HG03103 (cell line): Measurements from ENCODE around the gene CLCNKA.
"Not testable (repeated sequence)": the region's sequence is repeated elsewhere in the genome, so short reads cannot be mapped to it uniquely, and the experiment has no call there.

ENCODE experiments used
- ATAC-seq: cut with Tn5 transposase; IDR thresholded peaks from one replicate; pipeline ENCODE4 v1.9.1; 2021; ENCODE audit warnings: low read depth; ENCODE audit not compliant: unreplicated experiment

CLCNKA gene

DNA sequence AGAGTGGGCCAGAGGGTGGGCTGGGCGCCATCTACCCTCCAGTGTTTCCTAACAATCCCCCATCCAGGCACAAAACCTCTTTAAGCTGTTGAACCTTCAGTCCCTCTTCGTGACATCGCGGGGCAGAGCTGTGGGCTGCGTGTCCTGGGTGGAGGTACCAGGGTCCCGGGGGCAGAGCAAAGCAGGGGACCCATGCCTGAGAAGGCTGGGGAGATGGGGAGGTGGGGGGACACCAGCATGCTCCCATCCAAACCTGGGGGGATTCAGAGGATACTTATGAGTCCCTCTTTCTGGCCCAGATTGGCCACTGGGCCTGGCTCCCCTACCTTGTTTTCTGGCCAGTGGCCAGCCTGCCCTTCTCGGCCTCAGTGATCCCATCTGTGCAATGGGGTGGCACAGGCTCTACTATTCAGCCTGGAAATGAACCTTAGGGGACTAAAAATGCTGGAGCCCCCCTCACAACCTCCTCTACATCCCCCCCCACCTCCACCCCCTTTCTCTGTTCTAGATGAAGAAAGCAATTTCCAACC lies 11.3 kb downstream of the CLCNKA start:
- ATAC-seq: not testable (repeated sequence)

DNA sequence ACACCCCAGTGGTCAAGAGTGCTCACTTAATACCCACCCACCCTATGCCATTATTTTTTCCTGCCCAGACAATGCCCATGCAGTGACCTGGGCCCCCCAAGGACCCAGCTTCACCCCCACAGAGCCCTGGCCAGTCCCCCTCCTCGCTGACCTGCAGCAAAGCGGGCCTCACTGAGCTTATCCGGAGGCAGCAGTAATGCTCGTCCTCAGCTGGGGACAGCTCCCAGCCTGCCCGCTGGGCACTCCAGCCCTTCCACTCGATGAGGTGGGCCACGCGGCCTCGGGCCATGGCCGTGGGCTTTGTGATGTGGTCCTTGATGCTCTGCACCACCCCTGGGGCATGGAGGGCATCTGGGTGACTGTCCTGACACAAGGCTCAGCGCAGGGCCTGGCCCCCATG lies 14.6 kb downstream of the CLCNKA start:
- not testable (repeated sequence) for ATAC-seq

DNA sequence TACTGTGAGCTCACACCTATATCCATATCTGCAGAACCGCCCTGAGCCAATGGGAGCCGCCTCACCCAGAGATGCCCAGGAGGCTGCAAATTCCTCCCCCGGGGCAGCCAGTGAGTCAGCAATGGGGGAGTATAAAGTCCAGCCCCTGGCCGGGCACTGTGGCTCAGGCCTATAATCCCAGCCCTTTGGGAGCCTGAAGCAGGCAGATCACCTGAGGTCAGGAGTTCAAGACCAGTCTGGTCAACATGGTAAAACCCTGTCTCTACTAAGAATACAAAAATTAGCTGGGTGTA lies 16.7 kb downstream of the CLCNKA start:
- no peak for ATAC-seq

DNA sequence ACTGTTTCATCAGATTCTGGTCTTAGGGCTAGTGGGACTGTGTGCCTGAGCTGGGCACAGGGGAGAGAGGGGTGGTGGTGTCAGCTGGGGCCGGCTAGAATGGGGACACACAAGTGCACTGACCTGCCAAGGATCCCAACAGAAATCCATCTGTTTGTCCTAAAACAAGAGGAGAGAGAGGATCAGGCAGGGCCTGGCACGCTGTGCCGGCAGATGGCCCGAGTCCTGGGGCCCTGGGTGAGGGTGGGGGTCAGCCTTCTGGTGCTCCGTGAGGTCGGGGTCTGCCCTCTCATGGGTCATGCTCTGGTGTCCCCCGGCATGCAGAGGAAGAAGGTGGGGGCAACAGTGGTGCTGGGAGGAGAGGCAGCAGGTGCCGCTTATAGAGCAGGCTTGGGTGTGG lies 18.0 kb downstream of the CLCNKA start:
- not testable (repeated sequence) for ATAC-seq

DNA sequence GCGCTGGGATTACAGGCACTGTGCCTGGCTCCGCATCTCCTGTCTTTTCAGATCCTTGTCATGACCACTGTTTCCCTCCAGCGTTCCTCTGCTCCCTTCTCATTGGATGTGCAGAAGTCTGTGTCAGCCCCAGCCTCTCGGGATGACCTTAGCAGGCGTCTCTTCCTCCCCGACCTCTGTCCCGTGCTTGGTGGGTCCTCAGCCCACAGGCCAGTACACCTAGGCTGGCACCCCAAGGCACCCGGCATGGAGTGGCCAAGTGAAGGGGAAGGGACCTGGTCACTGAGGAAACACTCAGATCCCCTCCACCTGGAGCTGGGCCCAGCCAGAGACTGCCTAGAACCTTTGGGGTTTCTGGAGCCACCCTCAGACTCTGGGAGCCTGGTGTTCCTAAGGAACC lies 19.4 kb downstream of the CLCNKA start:
- ATAC-seq: no peak

DNA sequence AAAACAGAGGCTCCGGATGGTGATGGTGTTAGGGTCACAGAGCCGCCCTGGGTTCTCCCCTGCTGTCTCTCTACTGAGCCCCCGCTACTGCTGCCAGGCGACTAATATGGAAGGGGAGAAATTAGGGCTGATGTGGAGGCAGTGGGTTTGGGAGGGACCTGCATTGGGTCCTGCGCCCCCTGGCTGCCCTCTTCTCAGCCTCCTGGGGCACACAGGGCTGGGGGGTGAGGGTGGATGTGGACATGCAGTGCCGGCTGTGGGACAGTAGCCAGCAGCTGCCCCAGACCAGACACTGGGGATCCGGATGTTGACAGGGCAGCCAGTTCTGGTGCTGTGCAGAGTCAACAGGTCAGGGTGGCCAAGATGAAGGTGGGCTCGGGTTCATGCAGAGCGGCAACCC lies 20.3 kb downstream of the CLCNKA start:
- no peak for ATAC-seq

DNA sequence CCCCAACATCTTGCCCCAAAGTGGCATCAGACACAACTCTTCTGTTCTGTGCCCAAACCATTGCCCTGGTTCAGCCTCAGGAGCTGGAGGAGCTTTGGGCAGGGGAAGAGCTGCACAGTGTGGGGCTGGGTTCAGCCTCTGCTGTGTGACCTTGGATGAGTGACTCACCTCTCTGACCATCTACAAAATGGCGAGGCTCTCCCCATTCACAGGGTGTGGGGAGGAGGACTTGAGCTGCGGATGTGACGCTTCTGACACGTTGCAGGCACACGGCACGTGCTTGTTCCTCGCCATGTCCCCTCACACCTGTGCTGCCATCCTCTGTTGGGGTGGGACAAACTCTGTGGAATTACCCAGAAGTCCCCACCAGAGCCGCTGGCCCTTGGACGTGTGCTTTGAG lies 20.8 kb downstream of the CLCNKA start:
- not testable (repeated sequence) for ATAC-seq

DNA sequence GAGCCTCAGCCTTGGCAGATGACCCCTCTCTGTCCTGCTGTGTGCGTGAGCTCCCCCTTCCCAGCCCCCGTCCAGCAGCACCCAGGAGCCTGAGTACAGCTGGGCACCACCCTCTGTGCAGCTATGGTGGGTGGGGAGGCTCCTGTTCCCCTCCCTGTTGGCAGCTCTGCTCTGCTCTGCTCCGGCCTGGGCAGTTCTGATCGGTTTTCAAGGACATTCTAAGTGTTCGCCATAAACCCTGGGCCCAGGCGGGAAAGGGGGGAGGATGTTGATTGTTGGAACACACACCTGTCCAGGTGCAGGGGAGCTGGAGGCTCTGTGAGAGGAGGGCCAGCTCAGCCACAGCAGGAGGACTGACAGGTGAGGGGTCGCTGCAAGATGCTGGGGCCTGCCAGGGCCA lies 21.7 kb downstream of the CLCNKA start, which contains the start of gene CLCNKB:
Gene CLCNKB, plus strand, starts transcription at position 262 of the 400 bp plus-strand sequence. CDS start 711 bp downstream, outside the sequence.
- no peak for ATAC-seq

DNA sequence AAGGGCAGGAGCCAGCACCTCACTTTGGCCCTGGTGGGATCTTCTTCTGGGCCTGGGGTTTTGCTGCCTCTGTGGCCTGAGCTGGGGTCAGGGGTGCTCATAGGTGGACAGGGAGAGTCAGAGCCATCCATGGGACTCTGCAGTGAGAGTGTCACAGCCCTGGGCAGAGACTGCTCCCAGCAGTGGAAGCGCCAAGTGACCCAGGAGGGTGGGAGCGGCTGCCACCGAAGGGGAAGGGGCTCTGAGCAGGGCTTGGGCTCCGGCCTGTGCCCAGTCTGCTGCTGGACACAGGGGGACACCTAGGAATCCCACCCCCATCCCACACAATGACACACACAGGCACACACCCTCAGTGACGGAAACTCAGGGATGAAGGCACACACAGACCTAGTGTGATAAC lies 22.1 kb downstream of the CLCNKA start:
- ATAC-seq: no peak

DNA sequence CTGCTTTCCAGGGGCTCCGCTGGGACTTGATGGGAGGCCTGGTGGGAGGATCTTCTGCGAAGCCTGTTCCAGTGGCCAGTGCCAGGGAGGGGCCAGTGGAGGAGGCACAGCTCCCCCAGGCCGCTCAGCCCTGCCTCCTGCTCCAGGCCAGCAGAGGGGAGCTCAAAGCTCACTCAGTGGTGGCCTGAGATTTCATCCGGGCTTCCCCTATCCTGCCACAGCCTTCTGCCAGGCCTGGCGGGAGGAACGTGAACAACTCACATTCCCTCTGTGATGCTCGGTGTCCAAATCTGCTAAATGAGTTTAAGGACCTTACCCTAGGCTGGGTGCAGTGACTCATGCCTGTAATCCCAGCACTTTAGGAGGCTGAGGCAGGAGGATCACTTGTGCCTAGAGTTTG lies 25.0 kb downstream of the CLCNKA start:
- no peak for ATAC-seq

DNA sequence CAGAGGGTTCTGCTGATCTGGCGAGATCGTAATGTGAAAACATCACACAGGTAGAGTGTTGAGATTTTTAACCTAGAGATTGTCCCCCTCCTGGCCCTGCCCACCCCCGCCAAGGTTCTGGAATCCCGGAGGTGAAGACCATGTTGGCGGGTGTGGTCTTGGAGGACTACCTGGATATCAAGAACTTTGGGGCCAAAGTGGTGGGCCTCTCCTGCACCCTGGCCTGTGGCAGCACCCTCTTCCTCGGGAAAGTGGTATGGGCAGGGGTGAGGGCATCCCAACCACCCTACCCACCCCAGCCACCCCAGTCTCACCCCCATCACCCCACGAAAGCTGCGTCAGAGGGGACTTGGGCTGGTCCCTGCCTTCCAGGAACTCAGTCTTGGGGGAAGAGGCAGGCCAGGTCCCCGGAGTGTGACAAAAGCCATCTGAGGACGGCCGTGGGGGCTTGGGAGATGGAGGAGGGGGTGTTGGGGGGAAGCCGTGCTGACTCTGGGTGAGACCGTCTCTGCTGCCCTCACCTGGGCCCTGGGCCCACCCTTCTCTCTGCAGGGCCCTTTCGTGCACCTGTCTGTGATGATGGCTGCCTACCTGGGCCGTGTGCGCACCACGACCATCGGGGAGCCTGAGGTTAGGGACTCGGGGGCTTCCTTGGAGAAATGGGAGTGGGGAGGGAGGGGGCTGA lies 26.1 kb downstream of the CLCNKA start:
- ATAC-seq: no peak

DNA sequence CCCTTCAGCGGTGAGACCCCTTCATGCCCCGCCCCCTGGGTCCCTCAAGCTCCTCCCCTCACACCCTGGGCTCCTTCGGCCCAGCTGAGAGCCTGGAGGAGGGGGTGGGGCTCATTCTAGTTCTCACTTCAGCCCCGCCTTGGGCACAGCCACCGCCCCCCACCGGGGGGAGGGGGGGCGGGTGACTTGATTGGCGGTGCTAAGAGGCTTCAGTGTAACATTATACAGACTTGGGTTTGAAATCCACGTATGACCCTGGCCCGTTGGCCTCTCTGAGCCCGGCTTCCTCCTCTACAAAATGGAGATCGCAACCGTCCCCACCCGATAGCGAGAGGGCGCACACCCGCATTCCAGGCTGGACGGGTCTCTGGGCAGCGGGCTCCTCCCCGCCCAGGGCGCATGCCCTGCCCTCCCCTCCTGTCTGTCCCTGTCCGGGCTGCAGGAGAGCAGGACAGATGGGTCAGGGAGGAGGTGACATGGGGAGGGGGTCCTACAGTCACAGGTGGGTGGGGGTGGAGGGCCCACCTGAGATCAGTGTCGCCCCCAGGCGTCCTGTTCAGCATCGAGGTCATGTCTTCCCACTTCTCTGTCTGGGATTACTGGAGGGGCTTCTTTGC lies 26.8 kb downstream of the CLCNKA start:
- ATAC-seq: no peak

DNA sequence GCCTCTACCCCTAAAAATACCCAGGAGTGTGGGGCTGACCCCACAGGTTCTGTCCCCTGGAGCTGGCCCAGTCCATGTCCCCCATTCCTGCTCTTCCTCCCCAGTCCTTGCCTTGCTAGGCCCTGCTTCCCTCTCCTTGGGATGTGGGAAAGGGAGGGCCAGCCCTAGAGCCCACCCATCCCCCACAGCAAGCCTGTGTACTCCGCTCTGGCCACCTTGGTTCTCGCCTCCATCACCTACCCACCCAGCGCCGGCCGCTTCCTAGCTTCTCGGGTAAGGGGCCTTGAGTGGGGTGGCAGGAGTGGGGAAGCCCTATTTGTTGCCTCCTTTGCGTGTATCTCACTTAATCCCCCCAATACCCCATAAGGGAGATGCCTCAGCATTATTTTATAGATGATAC lies 28.5 kb downstream of the CLCNKA start:
- ATAC-seq: no peak

DNA sequence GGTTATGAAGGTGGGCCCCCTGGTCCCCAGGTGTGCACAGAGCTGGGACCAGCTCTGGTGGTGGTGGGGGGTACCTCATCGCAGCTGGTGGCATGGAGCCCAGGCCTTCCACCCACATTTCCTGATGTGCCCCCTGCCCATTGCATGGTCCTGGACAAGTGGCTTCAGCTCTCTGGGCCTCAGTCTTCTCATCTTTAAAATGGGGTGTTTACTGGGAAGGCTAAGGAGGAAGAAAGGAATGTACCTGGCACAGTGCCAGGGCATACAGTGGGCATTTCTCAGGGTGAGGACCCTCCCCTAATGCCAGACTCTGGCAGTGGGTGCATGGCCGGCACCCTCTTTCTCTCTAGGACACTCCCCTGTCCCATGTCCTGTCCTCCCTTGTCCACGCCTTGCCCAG lies 29.2 kb downstream of the CLCNKA start:
- ATAC-seq: no peak

DNA sequence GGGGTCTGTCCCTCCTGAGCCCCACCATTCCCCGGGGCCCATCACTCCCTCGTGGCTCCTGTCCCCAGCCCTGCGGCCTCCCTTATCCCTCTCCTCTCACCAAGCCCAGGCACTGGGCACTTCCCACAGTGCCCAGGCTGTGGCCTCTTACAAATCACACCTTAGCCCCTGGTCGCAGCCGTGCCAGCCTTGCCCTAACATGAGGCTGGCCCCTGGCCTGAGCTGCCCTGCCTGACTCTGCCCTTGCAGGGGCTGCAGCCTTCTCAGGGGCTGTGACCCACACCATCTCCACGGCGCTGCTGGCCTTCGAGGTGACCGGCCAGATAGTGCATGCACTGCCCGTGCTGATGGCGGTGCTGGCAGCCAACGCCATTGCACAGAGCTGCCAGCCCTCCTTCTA lies 30.1 kb downstream of the CLCNKA start:
- not testable (repeated sequence) for ATAC-seq

DNA sequence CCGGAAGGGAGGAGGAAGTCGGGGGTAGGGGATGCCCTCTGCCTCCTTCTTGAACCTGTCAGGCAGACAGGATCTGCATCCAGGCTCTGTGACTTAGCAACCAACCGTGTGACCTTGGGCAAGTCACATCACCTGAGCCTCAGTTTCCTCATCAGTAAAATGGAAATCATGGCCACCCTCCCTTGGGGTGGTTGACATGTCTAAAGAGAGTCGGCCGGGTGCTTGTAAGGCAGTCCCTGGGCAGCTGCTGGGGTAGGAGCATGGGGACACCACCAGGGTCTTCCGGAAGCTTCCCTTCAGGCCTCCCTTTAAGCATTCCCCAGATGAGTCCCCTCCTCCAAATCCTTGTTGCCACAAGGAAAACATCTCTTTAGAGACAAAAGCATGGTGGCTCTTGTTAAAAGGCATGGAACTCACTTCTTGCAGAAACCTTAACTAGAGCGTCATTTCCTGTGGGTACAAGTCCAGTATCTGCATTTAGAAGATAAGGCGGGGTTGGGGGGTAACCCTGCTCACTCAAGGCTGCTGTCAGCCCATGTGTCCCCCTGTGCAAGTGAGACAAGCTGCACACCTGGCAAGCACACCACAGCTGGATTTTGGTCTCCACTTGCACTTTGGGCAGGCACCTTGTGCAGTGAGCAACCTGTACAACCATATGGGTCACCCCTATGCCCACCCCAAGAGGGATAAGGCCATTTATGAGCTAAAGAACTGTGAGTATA lies 32.1 kb downstream of the CLCNKA start:
- no peak for ATAC-seq

DNA sequence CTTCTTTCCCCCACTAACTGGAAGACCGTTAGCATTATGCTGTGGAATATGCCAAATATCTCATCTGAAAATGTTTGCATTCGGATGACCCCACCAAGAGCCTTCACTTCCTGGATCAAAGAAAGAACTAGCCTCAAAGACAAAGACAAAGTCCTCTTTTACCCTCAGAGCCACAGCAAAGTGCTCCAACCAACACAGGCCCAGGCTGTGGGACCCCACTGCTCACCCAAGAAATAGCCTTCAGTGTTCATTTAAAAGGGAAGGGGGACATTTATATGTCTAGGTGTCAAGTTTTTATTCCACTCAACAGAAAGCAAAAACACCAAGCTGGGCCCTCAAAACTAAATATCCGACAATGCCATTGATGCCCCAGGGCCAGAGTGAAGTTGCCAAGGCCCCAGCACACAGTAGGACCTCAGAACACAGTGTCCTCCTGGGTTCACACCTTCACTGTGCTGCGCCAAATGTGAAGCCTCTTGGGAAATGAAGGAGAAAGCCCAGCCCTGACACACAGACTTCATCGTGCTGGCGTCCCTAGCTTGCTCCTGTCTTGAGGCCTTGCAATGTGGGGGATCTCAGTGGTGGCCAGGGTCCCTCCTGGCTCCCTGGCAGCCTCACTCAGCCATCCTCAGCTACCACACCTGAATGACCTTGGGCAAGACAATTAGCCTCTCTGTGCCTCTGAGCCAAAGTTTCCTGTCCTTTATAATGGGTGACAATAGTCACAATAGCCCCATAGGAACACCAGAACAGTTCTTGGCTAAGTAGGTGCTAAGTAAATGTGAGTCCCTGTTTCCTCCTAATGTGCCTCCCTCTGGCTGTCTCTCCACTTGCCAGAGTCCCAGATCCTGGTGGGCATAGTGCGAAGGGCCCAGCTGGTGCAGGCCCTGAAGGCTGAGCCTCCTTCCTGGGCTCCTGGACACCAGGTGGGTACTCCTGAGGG lies 33.0 kb downstream of the CLCNKA start:
- ATAC-seq: no peak

DNA sequence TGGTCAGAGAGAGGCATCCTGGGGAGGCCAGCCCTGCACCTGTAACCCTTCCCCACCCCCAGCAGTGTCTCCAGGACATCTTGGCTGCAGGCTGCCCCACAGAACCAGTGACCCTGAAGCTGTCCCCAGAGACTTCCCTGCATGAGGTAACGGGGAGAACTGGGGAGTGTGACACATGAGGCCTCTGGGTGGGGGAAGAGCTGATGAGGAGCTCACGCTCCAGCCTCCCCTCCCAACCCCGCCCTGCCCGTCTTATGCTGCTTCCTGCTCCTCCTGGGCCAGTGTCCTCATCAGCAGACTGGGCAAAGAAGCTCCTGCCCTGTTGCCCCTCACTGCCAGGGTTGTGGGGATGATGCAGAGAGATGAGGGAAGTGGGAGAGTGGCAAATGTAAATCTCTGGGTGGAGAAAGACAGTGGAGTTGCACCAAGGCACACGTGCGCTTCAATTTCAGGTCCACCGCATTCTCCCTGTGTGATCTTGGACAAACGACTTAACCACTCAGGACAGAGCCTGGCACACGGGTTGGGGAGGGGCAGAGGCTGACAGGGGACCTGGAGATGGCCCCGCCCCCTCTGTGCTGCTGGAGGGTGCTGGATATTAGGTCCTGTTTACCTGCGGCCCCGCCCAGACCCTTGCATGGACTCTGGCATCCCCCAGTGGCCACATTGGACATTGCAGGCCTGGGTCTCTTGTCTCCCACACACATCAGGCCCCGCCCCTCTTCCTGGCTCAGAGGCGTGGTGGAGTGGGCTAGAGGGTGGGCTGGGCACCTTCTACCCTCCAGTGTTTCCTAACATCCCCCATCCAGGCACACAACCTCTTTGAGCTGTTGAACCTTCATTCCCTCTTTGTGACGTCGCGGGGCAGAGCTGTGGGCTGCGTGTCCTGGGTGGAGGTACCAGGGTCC lies 34.0 kb downstream of the CLCNKA start:
- ATAC-seq: peak; percentile 73

DNA sequence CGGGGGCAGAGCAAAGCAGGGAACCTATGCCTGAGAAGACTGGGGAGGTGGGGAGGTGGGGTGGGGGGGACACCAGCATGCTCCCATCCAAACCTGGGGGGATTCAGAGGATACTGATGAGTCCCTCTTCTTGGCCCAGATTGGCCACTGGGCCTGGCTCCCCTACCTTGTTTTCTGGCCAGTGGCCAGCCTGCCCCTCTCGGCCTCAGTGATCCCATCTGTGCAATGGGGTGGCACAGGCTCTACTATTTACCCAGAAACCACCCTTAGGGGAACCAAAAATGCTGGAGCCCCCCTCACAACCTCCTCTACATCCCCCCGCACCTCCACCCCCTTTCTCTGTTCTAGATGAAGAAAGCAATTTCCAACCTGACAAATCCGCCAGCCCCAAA lies 34.7 kb downstream of the CLCNKA start:
- not testable (repeated sequence) for ATAC-seq
